Cerebellar cortex (tissue), 1 donor: Measurements from ENCODE around the gene CWC27.
"Not testable (repeated sequence)": the region's sequence is repeated elsewhere in the genome, so short reads cannot be mapped to it uniquely, and the experiment has no call there.

Experiments used
- DNase-seq: peaks from one replicate; pipeline ENCODE4 v3.0.0-alpha.2; 2015; ENCODE audit warnings: low spot score

Gene CWC27

GRCh38 chr5:64923151-64923685, 154.5 kb downstream of the CWC27 start:
- no peak for DNase-seq

DNA sequence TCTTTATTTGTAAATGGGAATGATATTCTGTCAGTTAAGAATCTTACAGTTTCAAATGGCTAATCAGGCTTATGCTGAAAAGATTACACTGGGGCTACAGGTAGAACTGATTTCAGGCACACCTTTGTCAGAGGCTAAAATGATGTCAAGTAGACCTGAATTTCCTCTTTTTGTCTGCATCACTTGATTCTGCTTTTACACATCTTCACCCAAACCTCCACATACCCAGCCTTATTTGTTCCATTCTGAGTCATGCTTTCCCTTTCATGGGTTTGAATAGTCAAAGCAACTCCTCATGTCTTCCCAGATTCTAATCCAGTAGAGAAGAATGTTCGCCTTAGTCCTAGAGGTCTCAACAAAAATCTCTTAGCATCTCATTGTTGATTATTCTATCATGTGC, 156.4 kb downstream of the CWC27 start:
- DNase-seq = no peak

DNA sequence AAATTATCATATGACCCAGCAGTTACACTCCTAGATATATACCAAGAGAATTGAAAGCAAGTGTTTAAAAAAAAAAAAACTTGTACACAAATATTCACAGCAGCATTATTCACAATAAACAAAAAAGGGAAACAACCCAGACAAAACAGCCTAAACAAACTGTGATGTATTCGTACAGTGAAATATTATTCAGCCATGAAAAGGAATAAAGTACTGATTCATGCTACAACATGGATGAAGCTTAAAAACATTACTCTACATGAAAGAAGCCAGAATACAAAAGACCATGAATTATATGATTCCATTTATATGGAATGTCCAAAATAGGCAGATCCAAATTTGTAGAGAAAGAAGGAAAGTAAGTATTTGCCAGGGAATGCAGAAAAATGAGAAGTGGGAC, 161.1 kb downstream of the CWC27 start:
- DNase-seq = no peak

DNA sequence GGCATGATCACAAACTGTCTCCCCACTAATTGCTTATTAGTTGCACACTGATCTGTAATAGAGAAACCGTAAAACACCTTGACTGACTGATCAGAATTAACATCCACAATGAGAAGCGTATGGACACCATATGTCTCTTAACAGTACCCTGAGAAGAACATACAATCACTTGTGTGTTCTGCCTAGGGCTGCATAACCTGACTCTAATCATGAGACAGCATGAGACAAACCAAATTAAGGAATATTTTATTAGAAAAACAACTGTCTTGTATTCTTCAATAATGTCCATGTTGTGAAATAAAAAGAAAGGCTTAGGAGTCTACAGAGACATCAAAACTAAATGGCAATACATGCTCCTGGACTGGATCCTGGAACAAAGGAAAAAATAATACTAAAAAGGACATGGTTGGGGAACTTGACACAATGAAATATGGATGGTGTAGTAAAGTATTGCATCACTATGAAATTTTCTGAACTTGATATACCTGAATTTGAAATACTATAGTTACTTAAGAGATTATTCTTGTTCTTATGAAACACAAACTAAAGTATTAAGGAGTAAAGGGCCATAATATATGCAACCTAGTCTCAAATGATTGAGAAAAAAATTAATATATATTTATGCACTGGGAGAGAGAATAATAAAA, 162.1 kb downstream of the CWC27 start:
- DNase-seq = no peak

- DNase-seq = not testable (repeated sequence)
Observed at GRCh38 chr5:64939422-64939771, 170.7 kb downstream of the CWC27 start.

DNA sequence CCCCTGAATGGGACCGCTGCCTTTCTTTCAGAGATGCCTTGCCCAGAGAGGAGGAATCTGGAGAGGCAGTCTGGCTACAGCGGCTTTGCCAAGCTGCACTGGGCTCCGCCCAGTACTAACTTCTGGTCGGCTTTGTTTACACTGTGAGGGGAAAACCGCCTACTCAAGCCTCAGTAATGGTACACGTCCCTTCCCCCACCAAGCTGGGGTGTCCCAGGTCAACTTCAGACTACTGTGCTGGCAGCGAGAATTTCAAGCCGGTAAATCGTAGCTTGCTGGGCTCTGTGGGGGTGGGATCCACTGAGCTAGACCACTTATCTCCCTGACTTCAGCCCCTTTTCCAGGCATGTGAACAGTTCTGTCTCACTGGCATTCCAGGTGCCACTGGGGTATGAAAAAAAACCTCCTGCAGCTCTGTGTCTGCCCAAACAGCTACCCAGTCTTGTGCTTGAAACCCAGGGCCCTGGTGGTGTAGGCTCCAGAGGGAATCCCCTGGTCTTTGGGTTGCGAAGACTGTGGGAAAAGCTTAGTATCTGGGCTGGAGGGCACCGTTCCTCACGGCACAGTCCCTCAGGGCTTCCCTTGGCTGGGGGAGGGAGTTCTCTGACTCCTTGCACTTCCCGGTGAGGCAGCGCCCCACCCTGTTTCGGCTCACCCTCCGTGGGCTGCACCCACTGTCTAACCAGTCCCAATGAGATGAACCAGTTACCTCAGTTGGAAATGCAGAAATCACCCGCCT, 171.2 kb downstream of the CWC27 start:
- DNase-seq = no peak

DNA sequence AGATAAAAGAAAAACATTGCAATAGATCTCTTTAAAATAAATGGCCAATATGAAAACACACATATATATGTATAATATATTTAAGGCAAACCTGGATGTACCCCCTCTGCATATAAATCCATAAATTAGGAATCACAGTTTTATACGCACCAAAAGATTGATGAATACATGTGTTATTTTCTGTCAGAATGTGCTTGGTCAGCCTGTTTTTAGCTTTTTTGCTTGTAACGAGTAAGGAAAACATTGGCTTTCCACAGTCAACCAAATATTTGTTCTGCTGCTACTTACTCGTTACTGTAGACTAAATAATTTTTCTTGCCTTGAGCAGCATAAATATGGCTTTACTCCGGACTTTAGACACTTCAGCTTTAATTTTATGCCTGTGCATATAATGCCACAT, 173.7 kb downstream of the CWC27 start:
- DNase-seq = no peak

GRCh38 chr5:64944868-64945267, 176.1 kb downstream of the CWC27 start:
- DNase-seq = no peak

GRCh38 chr5:64947031-64947430, 178.3 kb downstream of the CWC27 start:
- DNase-seq = peak; percentile 48

- no peak for DNase-seq
Observed at GRCh38 chr5:64947801-64948200, 179.1 kb downstream of the CWC27 start.

GRCh38 chr5:64949331-64949730, 180.6 kb downstream of the CWC27 start:
- DNase-seq = no peak

DNA sequence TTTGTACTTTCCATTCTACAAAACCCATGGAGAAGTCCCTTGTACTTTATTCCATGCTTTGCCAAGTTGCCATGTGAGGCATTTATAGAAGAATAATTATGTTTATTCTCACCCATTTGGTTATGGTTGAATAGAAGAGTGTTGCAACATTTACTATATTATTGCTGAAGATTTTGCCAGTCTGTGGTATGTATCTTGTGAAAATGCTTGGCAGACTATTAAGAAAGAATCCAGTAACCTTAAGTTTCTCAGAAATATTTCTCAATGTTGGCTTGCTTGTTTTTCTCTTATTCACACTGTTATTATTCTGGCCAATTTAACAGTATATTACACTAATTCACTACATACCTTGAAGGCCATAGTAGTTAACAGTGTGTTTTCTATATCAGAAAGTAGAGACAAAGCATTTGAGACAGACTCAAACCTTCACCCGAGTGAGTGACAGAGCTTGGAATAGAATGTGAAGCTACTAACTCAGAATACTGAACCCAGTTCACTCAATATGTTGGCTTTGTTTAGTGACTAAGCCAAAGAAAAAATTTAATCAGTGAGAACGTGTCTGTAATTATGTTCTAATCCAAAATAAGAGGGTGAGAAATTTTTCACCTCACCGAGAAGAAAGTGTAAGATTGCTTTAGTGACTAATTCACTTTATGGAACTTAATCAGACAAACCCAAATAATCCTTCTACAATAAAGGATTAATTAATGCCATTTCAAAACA, 184.4 kb downstream of the CWC27 start:
- no peak for DNase-seq

- no peak for DNase-seq
Observed at GRCh38 chr5:64954518-64954917, 185.8 kb downstream of the CWC27 start.

DNA sequence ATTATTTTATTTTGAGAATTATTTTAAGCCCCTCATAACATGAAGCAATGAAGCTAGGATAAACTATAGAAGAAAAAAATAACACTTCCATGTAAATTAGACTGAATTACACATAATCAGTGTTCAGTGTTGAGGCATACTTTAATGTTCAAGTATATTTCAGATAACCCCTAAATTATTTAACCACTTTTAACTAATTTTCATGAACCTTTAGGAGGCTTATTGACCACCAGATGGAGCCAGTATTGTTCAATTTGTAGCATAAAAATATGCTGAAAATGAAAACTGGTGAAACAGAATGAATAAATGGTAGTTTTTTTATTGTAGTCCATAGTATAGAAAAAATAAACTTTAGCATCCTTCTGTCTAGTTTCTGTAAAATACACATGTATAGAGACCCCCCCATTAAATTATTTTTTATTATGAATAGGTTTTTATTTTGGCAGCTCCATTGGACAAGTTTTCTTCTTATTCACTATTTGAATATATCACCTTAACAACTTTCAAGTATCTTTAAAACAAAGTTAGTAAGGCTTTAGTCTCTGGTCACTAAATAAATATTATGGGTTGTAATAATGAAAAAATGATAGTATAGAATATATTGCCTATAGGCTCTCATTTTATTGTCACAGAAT, 190.1 kb downstream of the CWC27 start:
- peak; percentile 26 for DNase-seq

DNA sequence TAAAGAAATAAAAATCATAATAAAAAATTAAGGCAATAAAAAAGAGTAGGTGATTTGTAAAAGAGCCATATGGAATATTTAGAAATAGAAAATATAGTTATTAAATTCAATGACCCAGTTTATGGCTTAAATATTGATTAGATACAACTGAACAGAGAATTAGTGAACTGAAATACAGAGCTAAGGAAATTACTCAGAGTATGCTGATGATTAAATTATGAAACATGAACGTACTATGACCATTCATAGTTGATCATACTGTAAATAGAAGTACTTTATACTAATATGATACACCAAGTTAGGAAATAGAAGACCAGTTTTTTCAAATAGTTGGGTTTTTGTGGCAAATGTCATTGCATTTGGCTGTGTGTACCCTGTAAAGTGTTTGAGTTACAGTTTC, 194.5 kb downstream of the CWC27 start:
- DNase-seq = no peak

DNA sequence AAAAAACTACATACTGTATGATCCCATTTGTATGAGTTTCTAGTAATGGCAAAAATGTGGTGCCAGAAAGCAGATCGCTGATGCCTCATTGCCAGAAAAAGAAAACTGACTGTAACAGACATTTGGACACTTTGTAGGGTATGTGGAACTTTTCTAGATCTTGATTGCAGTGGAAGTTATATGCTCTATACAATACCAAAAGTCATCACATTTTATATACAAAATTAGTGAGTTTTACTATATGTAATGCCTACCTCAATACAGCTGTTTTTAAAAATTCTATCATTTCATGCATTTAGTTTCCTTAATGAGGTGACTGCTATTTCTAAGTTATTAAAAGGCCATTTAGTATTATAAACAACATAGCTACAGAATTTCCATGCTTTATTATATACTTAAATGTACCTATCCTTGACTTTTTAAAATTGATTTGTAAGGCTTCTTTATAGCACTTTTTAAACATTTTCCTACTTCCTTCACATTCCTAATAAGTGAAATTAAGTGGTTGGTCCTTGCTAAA, 199.9 kb downstream of the CWC27 start:
- no peak for DNase-seq

GRCh38 chr5:64969578-64969977, 200.8 kb downstream of the CWC27 start:
- DNase-seq = no peak

GRCh38 chr5:64971513-64971912, 202.8 kb downstream of the CWC27 start:
- DNase-seq = peak; percentile 7

DNA sequence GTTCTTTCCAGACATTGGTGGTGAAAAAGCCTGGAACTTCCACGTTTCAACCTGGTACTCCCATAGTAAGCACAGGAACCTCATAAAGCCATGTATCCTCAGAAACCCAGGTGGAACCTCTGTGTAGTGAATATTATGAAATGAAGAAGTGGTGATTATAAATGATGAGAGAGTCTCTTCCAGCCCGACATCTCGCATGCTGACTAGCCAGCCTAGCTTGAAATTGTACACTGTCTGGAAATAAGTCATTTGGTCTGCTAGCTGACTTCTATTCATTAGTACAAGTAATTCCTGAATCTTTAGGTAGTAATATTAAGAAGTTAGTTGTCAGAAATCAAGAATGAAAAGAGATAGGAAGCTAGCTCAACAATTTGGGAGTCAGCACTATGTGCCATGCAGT, 203.3 kb downstream of the CWC27 start:
- no peak for DNase-seq

- no peak for DNase-seq
Observed at GRCh38 chr5:64972591-64972990, 203.9 kb downstream of the CWC27 start.

- DNase-seq = no peak
Observed at GRCh38 chr5:64973215-64973614, 204.5 kb downstream of the CWC27 start.

DNA sequence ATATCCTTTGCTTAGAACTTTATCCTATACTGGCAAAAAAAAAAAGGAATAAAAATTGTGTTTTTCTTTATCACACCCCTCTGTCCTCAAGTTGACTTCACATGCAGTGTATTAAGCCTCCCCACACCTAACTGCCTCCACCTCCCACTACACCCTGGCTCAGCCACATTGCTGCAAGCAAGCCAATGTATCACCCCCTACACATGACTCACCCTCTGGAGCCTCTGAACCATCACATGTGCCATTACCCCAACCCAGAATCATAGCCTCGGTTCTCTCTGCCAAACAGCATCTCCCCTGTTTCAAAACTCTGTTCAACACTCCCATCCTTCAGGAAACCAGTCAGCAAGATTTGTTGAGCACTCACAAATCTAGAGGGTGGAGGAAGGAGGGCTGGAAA, 209.0 kb downstream of the CWC27 start:
- no peak for DNase-seq
